PFSK-1 (cell line): ENCODE results near the gene DAPP1.

Experiments
- FOXP2 ChIP-seq: optimal IDR thresholded peaks from 2 replicates; pipeline ENCODE3; 2011; ENCODE audit warnings: borderline replicate concordance, control low read depth, inconsistent platforms; ENCODE audit not compliant: insufficient read depth; ENCODE audit errors: extremely low read length, extremely low read depth
- POLR2AphosphoS5 ChIP-seq: IDR thresholded peaks from 2 replicates; pipeline ENCODE4 v1.6.1; 2012; ENCODE audit warnings: low read depth, mild to moderate bottlenecking, control low read depth, low read length, moderate library complexity
- REST ChIP-seq, 2 experiments: IDR thresholded peaks; 2 replicates each; pipeline versions ENCODE4 v1.6.1 to v1.8.0; 2011 to 2012; ENCODE audit warnings: low read depth in 2 of 2, low read length in 2 of 2, control low read depth in 1 of 2, inconsistent platforms in 1 of 2, mild to moderate bottlenecking in 1 of 2, moderate library complexity in 1 of 2; ENCODE audit not compliant: insufficient read depth in 1 of 2
- SIN3A ChIP-seq: IDR thresholded peaks from 2 replicates; pipeline ENCODE4 v1.6.1; 2012; ENCODE audit warnings: mild to moderate bottlenecking, low read length, moderate library complexity, borderline replicate concordance; ENCODE audit not compliant: insufficient read depth
- TAF1 ChIP-seq: IDR thresholded peaks from 2 replicates; pipeline ENCODE4 v1.6.1; 2012; ENCODE audit warnings: low read length, control low read depth, borderline replicate concordance; ENCODE audit not compliant: insufficient read depth

Gene DAPP1

GRCh38 chr4:99845179-99845578, 28.6 kb downstream of the DAPP1 start:
- TF ChIP-seq FOXP2: no peak
- TF ChIP-seq REST (IDR thresholded peaks at IDR 0.05; ENCODE audit: insufficient read depth in 1 of 2, low read depth in 2 of 2, low read length in 2 of 2): no peak
- TF ChIP-seq TAF1: no peak
- no peak for TF ChIP-seq POLR2AphosphoS5
- TF ChIP-seq SIN3A: no peak

- TF ChIP-seq POLR2AphosphoS5 (no peak), SIN3A (no peak), TAF1 (no peak), REST (IDR thresholded peaks at IDR 0.05; ENCODE audit: insufficient read depth in 1 of 2, low read depth in 2 of 2, low read length in 2 of 2) (no peak), FOXP2 (no peak)
Observed at GRCh38 chr4:99845708-99846469, 29.3 kb downstream of the DAPP1 start.

- TF ChIP-seq POLR2AphosphoS5 (no peak), TAF1 (no peak), SIN3A (no peak), REST (IDR thresholded peaks at IDR 0.05; ENCODE audit: insufficient read depth in 1 of 2, low read depth in 2 of 2, low read length in 2 of 2) (no peak)
Observed at GRCh38 chr4:99846891-99847290, 30.3 kb downstream of the DAPP1 start.

GRCh38 chr4:99847362-99847976, 30.8 kb downstream of the DAPP1 start:
- TF ChIP-seq FOXP2: no peak
- TF ChIP-seq TAF1: no peak
- TF ChIP-seq SIN3A: no peak
- no peak for TF ChIP-seq POLR2AphosphoS5
- TF ChIP-seq REST (IDR thresholded peaks at IDR 0.05; ENCODE audit: insufficient read depth in 1 of 2, low read depth in 2 of 2, low read length in 2 of 2): no peak
